ENCODE results near the gene ITGAX.

The ITGAX gene

DNA sequence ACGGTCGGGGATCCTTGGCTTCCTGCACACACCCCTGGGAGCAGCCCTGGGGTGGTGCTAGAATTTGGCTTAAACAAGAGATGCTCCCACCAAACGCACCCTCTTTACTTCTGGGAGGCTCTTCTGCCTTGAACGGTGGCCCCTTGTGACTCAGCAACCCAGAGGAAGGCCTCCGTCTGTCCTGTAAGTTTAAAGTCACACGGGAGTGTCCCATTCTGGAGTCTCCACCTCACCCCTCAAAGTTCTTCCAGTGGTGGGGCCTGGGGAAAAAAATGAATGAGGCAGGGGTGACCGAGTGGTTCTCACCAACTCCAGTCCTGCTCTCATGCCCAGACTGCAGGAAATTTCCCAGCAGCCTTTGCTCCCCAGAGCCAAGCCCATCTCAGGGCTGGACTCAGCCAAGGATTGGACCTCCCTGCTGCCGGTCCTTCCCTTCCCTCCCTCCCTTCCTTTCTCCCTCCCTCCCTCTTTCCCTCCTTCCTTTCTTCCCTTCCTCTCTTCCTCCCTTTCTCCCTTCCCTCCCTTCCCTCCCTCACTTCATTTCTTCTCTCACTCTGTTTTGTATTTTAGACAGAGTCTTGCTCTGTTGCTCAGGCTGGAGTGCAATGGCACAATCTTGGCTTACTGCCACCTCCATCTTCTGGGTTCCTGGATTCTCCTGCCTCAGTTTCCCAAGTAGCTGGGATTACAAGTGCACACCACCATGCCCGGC lies 49.5 kb downstream of the ITGAX start:
- Histone ChIP-seq H3K27ac (ENCODE audit: low read depth, low read length) (no peak overlapping the region), H3K36me3 (ENCODE audit: control insufficient read depth in 5 of 5, insufficient read depth in 5 of 5, low read length in 5 of 5) (no peaks in the 10 kb centered on the region), H3K9ac (ENCODE audit: low read length in 5 of 5) (peak overlapping the region in 3 of 5 donors; percentile 10 to 48 (median 43)), H3K4me1 (ENCODE audit: control insufficient read depth in 5 of 5, insufficient read depth in 5 of 5, low read length in 5 of 5) (peaks cover 0 to 11% (median 7%) of the 10 kb centered on the region in 5 donors), H3K27me3 (ENCODE audit: control insufficient read depth in 5 of 5, insufficient read depth in 4 of 5, low read length in 5 of 5) (peaks cover 0 to 4% (median 0%) of the 10 kb centered on the region in 5 donors), H3K4me3 (ENCODE audit: low read depth in 1 of 5, low read length in 5 of 5) (peak overlapping the region; percentile 18 to 74 (median 47)), H3K9me3 (ENCODE audit: control insufficient read depth in 5 of 5, low read length in 5 of 5) (peaks cover 0 to 9% (median 7%) of the 10 kb centered on the region in 5 donors)

DNA sequence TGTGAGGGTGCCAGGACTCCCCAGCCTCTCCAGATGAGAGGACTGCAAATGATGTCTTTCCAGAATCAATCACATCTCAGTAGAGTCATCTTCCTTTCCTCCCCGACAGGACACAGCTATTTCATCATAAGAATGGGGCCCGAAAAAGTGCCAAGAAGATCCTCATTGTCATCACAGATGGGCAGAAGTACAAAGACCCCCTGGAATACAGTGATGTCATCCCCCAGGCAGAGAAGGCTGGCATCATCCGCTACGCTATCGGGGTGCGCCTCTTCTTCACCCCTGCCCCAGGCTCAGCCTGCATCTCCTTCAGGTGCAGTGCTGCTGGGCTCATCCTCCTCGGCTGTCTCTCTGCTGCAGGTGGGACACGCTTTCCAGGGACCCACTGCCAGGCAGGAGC lies 52.4 kb downstream of the ITGAX start:
- Histone ChIP-seq H3K9ac (ENCODE audit: low read length in 5 of 5) (no peak overlapping the region), H3K36me3 (ENCODE audit: control insufficient read depth in 5 of 5, insufficient read depth in 5 of 5, low read length in 5 of 5) (no peaks in the 10 kb centered on the region), H3K27me3 (ENCODE audit: control insufficient read depth in 5 of 5, insufficient read depth in 4 of 5, low read length in 5 of 5) (peaks cover 0 to 4% (median 3%) of the 10 kb centered on the region in 5 donors), H3K27ac (ENCODE audit: low read depth, low read length) (no peak overlapping the region), H3K4me3 (ENCODE audit: low read depth in 1 of 5, low read length in 5 of 5) (no peak overlapping the region), H3K9me3 (ENCODE audit: control insufficient read depth in 5 of 5, low read length in 5 of 5) (no peaks in the 10 kb centered on the region), H3K4me1 (ENCODE audit: control insufficient read depth in 5 of 5, insufficient read depth in 5 of 5, low read length in 5 of 5) (peaks cover 0 to 9% (median 7%) of the 10 kb centered on the region in 5 donors)

DNA sequence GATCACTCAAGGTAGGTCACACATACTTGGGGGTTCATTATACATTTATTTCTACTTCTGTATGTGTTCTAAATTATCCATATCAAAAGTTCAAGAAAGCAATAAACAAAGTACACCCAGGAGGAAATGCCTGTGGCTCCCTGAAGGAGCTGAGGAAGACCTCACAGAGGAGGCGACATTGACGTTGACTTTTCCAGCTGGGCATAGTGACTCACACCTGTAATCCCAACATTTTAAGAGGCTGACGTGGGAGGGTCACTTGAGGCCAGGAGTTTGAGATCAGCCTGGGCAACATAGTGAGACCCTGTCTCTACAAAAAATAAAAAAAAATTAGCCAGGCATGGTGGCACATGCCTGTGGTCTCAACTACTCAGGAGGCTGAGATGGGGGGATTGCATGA lies 54.5 kb downstream of the ITGAX start:
- no peaks in the 10 kb centered on the region for H3K9me3 ChIP-seq (ENCODE audit: control insufficient read depth in 5 of 5, low read length in 5 of 5)
- peaks cover 0 to under 1% (median 0%) of the 10 kb centered on the region in 5 donors for H3K4me1 ChIP-seq (ENCODE audit: control insufficient read depth in 5 of 5, insufficient read depth in 5 of 5, low read length in 5 of 5)
- no peak overlapping the region for H3K4me3 ChIP-seq (ENCODE audit: low read depth in 1 of 5, low read length in 5 of 5)
- H3K27me3 ChIP-seq (ENCODE audit: control insufficient read depth in 5 of 5, insufficient read depth in 4 of 5, low read length in 5 of 5) = peaks cover 0 to 7% (median 4%) of the 10 kb centered on the region in 5 donors
- H3K27ac ChIP-seq (ENCODE audit: low read depth, low read length) = no peak overlapping the region
- no peak overlapping the region for H3K9ac ChIP-seq (ENCODE audit: low read length in 5 of 5)
- no peaks in the 10 kb centered on the region for H3K36me3 ChIP-seq (ENCODE audit: control insufficient read depth in 5 of 5, insufficient read depth in 5 of 5, low read length in 5 of 5)

DNA sequence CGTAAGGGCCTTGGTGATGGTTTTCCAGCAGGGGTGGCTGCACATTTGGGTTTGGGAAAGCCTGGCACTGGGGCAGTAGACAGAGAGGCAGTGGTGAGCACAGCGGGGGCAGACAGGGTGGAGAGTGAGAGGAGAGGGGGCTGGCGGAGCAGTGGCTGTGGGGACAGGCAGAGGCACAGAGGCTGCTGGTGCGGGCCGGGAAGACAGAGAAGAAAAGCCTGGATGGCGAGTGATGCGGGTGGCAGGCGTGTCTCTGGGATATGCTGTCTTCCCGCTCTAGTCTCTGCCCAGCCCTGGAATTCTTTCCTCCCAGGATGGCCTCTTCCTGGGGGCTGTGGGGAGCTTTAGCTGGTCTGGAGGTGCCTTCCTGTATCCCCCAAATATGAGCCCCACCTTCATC lies 55.1 kb downstream of the ITGAX start:
- no peaks in the 10 kb centered on the region for H3K4me1 ChIP-seq (ENCODE audit: control insufficient read depth in 5 of 5, insufficient read depth in 5 of 5, low read length in 5 of 5)
- H3K36me3 ChIP-seq (ENCODE audit: control insufficient read depth in 5 of 5, insufficient read depth in 5 of 5, low read length in 5 of 5) = no peaks in the 10 kb centered on the region
- H3K4me3 ChIP-seq (ENCODE audit: low read depth in 1 of 5, low read length in 5 of 5) = no peak overlapping the region
- H3K27ac ChIP-seq (ENCODE audit: low read depth, low read length) = no peak overlapping the region
- H3K9ac ChIP-seq (ENCODE audit: low read length in 5 of 5) = no peak overlapping the region
- no peaks in the 10 kb centered on the region for H3K9me3 ChIP-seq (ENCODE audit: control insufficient read depth in 5 of 5, low read length in 5 of 5)
- peaks cover 0 to 12% (median 4%) of the 10 kb centered on the region in 5 donors for H3K27me3 ChIP-seq (ENCODE audit: control insufficient read depth in 5 of 5, insufficient read depth in 4 of 5, low read length in 5 of 5)

DNA sequence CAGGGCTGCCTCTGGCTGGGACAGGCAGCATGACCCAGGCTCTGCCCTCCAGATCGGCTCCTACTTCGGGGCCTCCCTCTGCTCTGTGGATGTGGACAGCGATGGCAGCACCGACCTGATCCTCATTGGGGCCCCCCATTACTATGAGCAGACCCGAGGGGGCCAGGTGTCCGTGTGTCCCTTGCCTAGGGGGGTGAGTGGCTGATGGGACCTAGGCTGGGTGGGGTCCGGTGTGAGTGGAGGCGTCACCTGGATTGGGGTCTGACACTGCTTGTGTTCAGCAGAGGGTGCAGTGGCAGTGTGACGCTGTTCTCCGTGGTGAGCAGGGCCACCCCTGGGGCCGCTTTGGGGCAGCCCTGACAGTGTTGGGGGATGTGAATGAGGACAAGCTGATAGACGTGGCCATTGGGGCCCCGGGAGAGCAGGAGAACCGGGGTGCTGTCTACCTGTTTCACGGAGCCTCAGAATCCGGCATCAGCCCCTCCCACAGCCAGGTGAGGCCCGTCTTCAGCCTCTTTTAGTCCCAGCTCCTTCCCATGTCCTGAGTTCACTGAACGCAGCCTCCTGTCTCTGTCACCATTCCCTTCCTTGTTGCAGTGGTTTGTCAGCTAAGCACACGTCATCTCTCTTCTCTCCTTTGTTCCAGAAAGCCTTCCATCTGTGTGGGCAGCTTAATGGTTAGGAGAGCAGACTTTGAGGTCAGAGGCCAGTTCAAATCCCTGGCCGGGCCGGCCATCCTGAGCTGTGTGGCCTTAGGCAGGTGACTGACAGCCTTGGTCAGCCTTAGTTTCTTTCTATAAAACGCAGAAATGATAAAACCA lies 56.3 kb downstream of the ITGAX start:
- H3K4me1 ChIP-seq (ENCODE audit: control insufficient read depth in 5 of 5, insufficient read depth in 5 of 5, low read length in 5 of 5) = no peaks in the 10 kb centered on the region
- no peak overlapping the region for H3K9ac ChIP-seq (ENCODE audit: low read length in 5 of 5)
- H3K27ac ChIP-seq (ENCODE audit: low read depth, low read length) = no peak overlapping the region
- H3K27me3 ChIP-seq (ENCODE audit: control insufficient read depth in 5 of 5, insufficient read depth in 4 of 5, low read length in 5 of 5) = peaks cover 0 to 12% (median 4%) of the 10 kb centered on the region in 5 donors
- H3K4me3 ChIP-seq (ENCODE audit: low read depth in 1 of 5, low read length in 5 of 5) = no peak overlapping the region
- H3K9me3 ChIP-seq (ENCODE audit: control insufficient read depth in 5 of 5, low read length in 5 of 5) = no peaks in the 10 kb centered on the region
- H3K36me3 ChIP-seq (ENCODE audit: control insufficient read depth in 5 of 5, insufficient read depth in 5 of 5, low read length in 5 of 5) = no peaks in the 10 kb centered on the region

DNA sequence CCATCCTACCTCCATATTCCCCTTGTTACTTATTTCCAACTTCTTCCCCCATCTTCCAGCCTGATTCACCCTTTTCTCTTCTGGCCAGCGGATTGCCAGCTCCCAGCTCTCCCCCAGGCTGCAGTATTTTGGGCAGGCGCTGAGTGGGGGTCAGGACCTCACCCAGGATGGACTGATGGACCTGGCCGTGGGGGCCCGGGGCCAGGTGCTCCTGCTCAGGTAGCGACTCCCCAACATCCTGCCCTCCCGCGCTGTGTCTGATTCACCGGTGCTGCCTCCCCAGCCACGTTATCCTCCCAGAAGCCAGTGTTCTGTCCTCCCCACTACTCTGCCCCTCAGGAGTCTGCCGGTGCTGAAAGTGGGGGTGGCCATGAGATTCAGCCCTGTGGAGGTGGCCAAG lies 57.8 kb downstream of the ITGAX start:
- no peak overlapping the region for H3K27ac ChIP-seq (ENCODE audit: low read depth, low read length)

DNA sequence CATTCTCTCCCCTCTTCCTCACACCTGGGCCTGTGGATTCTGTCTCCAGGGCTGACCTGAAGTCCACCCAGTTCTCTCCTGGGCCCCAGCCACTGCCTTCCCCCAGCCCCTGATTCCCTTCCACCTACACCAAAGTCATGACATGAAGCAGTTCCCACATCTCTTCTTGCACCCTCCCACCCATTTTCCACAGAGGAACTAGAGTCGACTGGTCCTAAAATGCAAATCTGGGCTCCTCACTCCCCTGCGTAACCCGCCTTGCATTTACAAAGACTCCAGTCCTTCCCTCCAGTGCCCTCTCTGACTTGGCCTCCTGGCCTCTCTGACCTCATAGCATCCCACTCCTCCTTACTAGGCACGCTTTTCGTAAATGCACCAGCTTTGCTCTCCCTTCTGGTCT lies 58.4 kb downstream of the ITGAX start:
- Histone ChIP-seq H3K9ac (ENCODE audit: low read length in 5 of 5) (no peak overlapping the region), H3K4me3 (ENCODE audit: low read depth in 1 of 5, low read length in 5 of 5) (no peak overlapping the region), H3K27ac (ENCODE audit: low read depth, low read length) (no peak overlapping the region), H3K36me3 (ENCODE audit: control insufficient read depth in 5 of 5, insufficient read depth in 5 of 5, low read length in 5 of 5) (no peaks in the 10 kb centered on the region), H3K27me3 (ENCODE audit: control insufficient read depth in 5 of 5, insufficient read depth in 4 of 5, low read length in 5 of 5) (peaks cover 0 to 12% (median 2%) of the 10 kb centered on the region in 5 donors), H3K9me3 (ENCODE audit: control insufficient read depth in 5 of 5, low read length in 5 of 5) (no peaks in the 10 kb centered on the region), H3K4me1 (ENCODE audit: control insufficient read depth in 5 of 5, insufficient read depth in 5 of 5, low read length in 5 of 5) (no peaks in the 10 kb centered on the region)

More for the DNA sequence above, 57.8 kb downstream of the ITGAX start:
- H3K9me3 ChIP-seq (ENCODE audit: control insufficient read depth in 5 of 5, low read length in 5 of 5) = no peaks in the 10 kb centered on the region
- H3K9ac ChIP-seq (ENCODE audit: low read length in 5 of 5) = no peak overlapping the region
- H3K27me3 ChIP-seq (ENCODE audit: control insufficient read depth in 5 of 5, insufficient read depth in 4 of 5, low read length in 5 of 5) = peaks cover 0 to 12% (median 0%) of the 10 kb centered on the region in 5 donors
- no peaks in the 10 kb centered on the region for H3K36me3 ChIP-seq (ENCODE audit: control insufficient read depth in 5 of 5, insufficient read depth in 5 of 5, low read length in 5 of 5)
- H3K4me3 ChIP-seq (ENCODE audit: low read depth in 1 of 5, low read length in 5 of 5) = no peak overlapping the region
- H3K4me1 ChIP-seq (ENCODE audit: control insufficient read depth in 5 of 5, insufficient read depth in 5 of 5, low read length in 5 of 5) = no peaks in the 10 kb centered on the region

DNA sequence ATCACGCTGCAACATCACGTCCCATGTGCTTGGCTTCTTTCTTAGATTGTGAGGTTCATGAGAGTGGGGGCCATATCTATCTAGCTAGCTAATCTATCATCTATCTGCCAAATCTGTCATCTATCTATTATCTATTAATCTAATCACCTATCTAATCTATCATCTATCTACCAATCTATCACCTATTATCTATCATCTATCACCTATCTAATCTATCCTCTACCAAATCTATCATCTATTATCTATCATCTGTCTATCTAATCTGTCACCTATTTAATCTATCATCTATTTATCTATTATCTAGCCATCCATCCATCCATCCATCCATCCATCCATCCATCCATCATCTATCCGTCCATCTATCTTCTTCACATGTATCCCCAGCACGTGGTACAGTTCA lies 59.0 kb downstream of the ITGAX start:
- H3K36me3 ChIP-seq (ENCODE audit: control insufficient read depth in 5 of 5, insufficient read depth in 5 of 5, low read length in 5 of 5) = no peaks in the 10 kb centered on the region
- no peaks in the 10 kb centered on the region for H3K4me1 ChIP-seq (ENCODE audit: control insufficient read depth in 5 of 5, insufficient read depth in 5 of 5, low read length in 5 of 5)
- H3K4me3 ChIP-seq (ENCODE audit: low read depth in 1 of 5, low read length in 5 of 5) = no peak overlapping the region
- no peak overlapping the region for H3K27ac ChIP-seq (ENCODE audit: low read depth, low read length)
- no peak overlapping the region for H3K9ac ChIP-seq (ENCODE audit: low read length in 5 of 5)
- H3K9me3 ChIP-seq (ENCODE audit: control insufficient read depth in 5 of 5, low read length in 5 of 5) = no peaks in the 10 kb centered on the region
- peaks cover 0 to 12% (median 2%) of the 10 kb centered on the region in 5 donors for H3K27me3 ChIP-seq (ENCODE audit: control insufficient read depth in 5 of 5, insufficient read depth in 4 of 5, low read length in 5 of 5)

DNA sequence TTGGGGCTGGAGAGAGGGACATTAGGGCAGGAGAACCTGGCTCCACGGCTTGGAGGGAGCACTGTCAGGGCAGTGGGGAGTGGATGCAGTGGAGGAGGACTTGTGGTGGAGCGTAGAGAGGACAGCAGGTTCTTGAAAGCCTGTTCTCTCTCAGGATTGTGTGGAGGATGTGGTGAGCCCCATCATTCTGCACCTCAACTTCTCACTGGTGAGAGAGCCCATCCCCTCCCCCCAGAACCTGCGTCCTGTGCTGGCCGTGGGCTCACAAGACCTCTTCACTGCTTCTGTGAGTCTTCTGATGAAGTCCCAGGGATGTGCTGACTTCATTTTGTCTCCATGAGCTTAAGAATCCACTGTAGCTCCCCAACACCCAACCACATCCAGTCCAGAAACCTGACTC lies 59.7 kb downstream of the ITGAX start:
- H3K4me3 ChIP-seq (ENCODE audit: low read depth in 1 of 5, low read length in 5 of 5) = no peak overlapping the region
- no peak overlapping the region for H3K9ac ChIP-seq (ENCODE audit: low read length in 5 of 5)
- no peak overlapping the region for H3K27ac ChIP-seq (ENCODE audit: low read depth, low read length)

DNA sequence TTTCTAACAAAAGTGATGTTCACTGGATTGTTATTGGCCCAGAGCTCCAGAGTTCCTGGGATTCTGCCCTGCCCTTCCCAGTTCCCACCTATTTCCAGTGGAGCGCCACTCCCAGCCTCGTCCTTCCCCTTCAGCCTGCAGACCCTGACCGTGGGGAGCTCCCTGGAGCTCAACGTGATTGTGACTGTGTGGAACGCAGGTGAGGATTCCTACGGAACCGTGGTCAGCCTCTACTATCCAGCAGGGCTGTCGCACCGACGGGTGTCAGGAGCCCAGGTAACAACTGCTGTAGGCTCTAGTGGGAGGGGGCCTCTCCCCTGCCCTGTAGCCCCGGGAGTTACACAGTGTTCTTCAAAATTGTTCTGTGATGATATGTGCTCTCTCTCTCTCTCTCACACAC lies 61.4 kb downstream of the ITGAX start:
- peaks cover 0 to 9% (median 2%) of the 10 kb centered on the region in 5 donors for H3K27me3 ChIP-seq (ENCODE audit: control insufficient read depth in 5 of 5, insufficient read depth in 4 of 5, low read length in 5 of 5)

More for the DNA sequence above, 59.7 kb downstream of the ITGAX start:
- no peaks in the 10 kb centered on the region for H3K9me3 ChIP-seq (ENCODE audit: control insufficient read depth in 5 of 5, low read length in 5 of 5)
- H3K4me1 ChIP-seq (ENCODE audit: control insufficient read depth in 5 of 5, insufficient read depth in 5 of 5, low read length in 5 of 5) = no peaks in the 10 kb centered on the region
- peaks cover 0 to 12% (median 2%) of the 10 kb centered on the region in 5 donors for H3K27me3 ChIP-seq (ENCODE audit: control insufficient read depth in 5 of 5, insufficient read depth in 4 of 5, low read length in 5 of 5)
- no peaks in the 10 kb centered on the region for H3K36me3 ChIP-seq (ENCODE audit: control insufficient read depth in 5 of 5, insufficient read depth in 5 of 5, low read length in 5 of 5)

More for the DNA sequence above, 61.4 kb downstream of the ITGAX start:
- no peak overlapping the region for H3K27ac ChIP-seq (ENCODE audit: low read depth, low read length)
- no peaks in the 10 kb centered on the region for H3K9me3 ChIP-seq (ENCODE audit: control insufficient read depth in 5 of 5, low read length in 5 of 5)
- H3K4me3 ChIP-seq (ENCODE audit: low read depth in 1 of 5, low read length in 5 of 5) = no peak overlapping the region
- H3K9ac ChIP-seq (ENCODE audit: low read length in 5 of 5) = no peak overlapping the region
- H3K36me3 ChIP-seq (ENCODE audit: control insufficient read depth in 5 of 5, insufficient read depth in 5 of 5, low read length in 5 of 5) = no peaks in the 10 kb centered on the region
- H3K4me1 ChIP-seq (ENCODE audit: control insufficient read depth in 5 of 5, insufficient read depth in 5 of 5, low read length in 5 of 5) = no peaks in the 10 kb centered on the region
